ENCODE results near the gene S100A7A. TPM values are rescaled to one million over a fixed set of nuclear protein-coding genes. Genes with fewer than 3 reads are reported as not detected.

The S100A7A gene
- total and polyA plus RNA-seq, 2 experiments from 2014 or later: not detected

GRCh38 chr1:153437236-153437635 lies 20.9 kb downstream of the S100A7A start:
- Histone ChIP-seq H3K4me3 (no peak overlapping the region), H3K4me1 (ENCODE audit: low read depth) (no peaks in the 10 kb centered on the region), H3K36me3 (no peaks in the 10 kb centered on the region), H3K27me3 (peaks cover 4% of the 10 kb centered on the region), H3K27ac (no peak overlapping the region), H3K9me3 (ENCODE audit: low read depth) (no peaks in the 10 kb centered on the region)
- no peak for DNase-seq (ENCODE audit: low read depth in 1 of 2, low spot score in 1 of 2)
- no peak for TF ChIP-seq CTCF (IDR thresholded peaks at IDR 0.05; ENCODE audit: low read depth, low read length)

GRCh38 chr1:153438599-153438998 lies 22.3 kb downstream of the S100A7A start:
- Histone ChIP-seq H3K27me3 (peaks cover 4% of the 10 kb centered on the region), H3K9me3 (ENCODE audit: low read depth) (no peaks in the 10 kb centered on the region), H3K36me3 (no peaks in the 10 kb centered on the region), H3K27ac (no peak overlapping the region), H3K4me3 (no peak overlapping the region), H3K4me1 (ENCODE audit: low read depth) (no peaks in the 10 kb centered on the region)
- no peak for TF ChIP-seq CTCF (IDR thresholded peaks at IDR 0.05; ENCODE audit: low read depth, low read length)
- no peak for DNase-seq (ENCODE audit: low read depth in 1 of 2, low spot score in 1 of 2)

- H3K27me3 ChIP-seq: peaks cover 4% of the 10 kb centered on the region
- no peak overlapping the region for H3K27ac ChIP-seq
- H3K4me3 ChIP-seq: no peak overlapping the region
- DNase-seq (ENCODE audit: low read depth in 1 of 2, low spot score in 1 of 2): no peak
- no peak for TF ChIP-seq CTCF (IDR thresholded peaks at IDR 0.05; ENCODE audit: low read depth, low read length)
- H3K9me3 ChIP-seq (ENCODE audit: low read depth): no peaks in the 10 kb centered on the region
- H3K4me1 ChIP-seq (ENCODE audit: low read depth): no peaks in the 10 kb centered on the region
- no peaks in the 10 kb centered on the region for H3K36me3 ChIP-seq
These were observed 23.0 kb downstream of the S100A7A start for GRCh38 chr1:153439273-153439672.

GRCh38 chr1:153441238-153441755 lies 25.0 kb downstream of the S100A7A start:
- no peaks in the 10 kb centered on the region for H3K36me3 ChIP-seq
- no peak overlapping the region for H3K27ac ChIP-seq
- H3K4me3 ChIP-seq: no peak overlapping the region
- H3K9me3 ChIP-seq (ENCODE audit: low read depth): no peaks in the 10 kb centered on the region
- peak in 1 of 2 donors; percentile 4 for DNase-seq (ENCODE audit: low read depth in 1 of 2, low spot score in 1 of 2)
- no peak for TF ChIP-seq CTCF (IDR thresholded peaks at IDR 0.05; ENCODE audit: low read depth, low read length)
- peaks cover 5% of the 10 kb centered on the region for H3K27me3 ChIP-seq
- H3K4me1 ChIP-seq (ENCODE audit: low read depth): no peaks in the 10 kb centered on the region

- no peak for TF ChIP-seq CTCF (IDR thresholded peaks at IDR 0.05; ENCODE audit: low read depth, low read length)
- H3K27ac ChIP-seq: no peak overlapping the region
- no peaks in the 10 kb centered on the region for H3K9me3 ChIP-seq (ENCODE audit: low read depth)
- no peak for DNase-seq (ENCODE audit: low read depth in 1 of 2, low spot score in 1 of 2)
- H3K4me1 ChIP-seq (ENCODE audit: low read depth): no peaks in the 10 kb centered on the region
- H3K4me3 ChIP-seq: no peak overlapping the region
- no peaks in the 10 kb centered on the region for H3K36me3 ChIP-seq
- H3K27me3 ChIP-seq: peaks cover 5% of the 10 kb centered on the region
These were observed 27.2 kb downstream of the S100A7A start for GRCh38 chr1:153443486-153443885.

- Histone ChIP-seq H3K36me3 (no peaks in the 10 kb centered on the region), H3K27ac (no peak overlapping the region), H3K4me3 (no peak overlapping the region), H3K4me1 (ENCODE audit: low read depth) (no peaks in the 10 kb centered on the region), H3K9me3 (ENCODE audit: low read depth) (no peaks in the 10 kb centered on the region), H3K27me3 (peaks cover 5% of the 10 kb centered on the region)
- no peak for TF ChIP-seq CTCF (IDR thresholded peaks at IDR 0.05; ENCODE audit: low read depth, low read length)
- DNase-seq (ENCODE audit: low read depth in 1 of 2, low spot score in 1 of 2): no peak
These were observed 27.8 kb downstream of the S100A7A start for GRCh38 chr1:153444078-153444477.
